ENCODE data around the gene CD36. TPM values are rescaled to one million over a fixed set of nuclear protein-coding genes. Genes with fewer than 3 reads are reported as not detected.
A peak's percentile ranks its signal among the peaks of the same experiment; 100 is the strongest.

Gene CD36
- total and polyA plus RNA-seq, 2 experiments from 2014 or later = 0.40 to 1.8 TPM

DNA sequence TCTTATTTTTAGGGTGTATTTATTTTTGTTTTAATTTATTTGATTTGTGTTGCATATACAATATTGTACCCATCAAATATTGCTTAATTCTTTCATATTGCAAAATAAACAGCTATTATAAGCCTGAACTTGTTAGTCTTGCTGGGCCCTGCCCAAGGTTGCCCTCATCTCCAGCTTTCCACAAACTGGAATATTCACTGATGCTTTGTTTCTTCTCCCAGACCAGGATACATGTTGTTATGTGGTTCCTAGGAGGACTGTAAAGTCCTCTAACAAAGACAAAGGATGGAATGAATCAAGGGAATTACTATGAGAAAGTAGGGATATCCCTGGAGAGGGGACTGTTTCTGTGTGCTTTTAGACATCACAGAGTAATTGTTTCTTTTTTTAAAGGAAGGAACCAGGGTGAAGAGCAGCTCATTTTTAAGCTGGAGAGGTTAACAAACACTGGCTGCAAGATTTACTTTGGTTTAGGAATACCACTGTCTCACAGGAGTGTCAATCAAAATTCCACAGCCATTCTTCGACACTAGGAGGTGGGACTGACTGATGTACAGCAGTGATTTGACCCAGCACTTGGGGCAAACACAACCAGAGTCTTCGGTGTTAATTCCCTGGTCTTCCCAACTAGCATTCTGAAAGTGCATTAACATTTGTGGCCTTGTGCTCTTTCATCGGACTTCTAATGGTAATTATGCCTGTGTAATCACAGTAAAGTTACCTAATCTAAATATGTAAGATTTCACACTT, 14.8 kb upstream of the CD36 start:
- no peaks in the 10 kb centered on the region; the same call in 1 of the 2 replicates for H3K9me2 ChIP-seq (ENCODE audit: insufficient read depth)
- H3K79me2 ChIP-seq (replicated peaks; ENCODE audit: insufficient read depth) = no peaks in the 10 kb centered on the region
- Mint-ChIP-seq H3K4me1 (peaks cover 8% of the 10 kb centered on the region), H3K9me3 (peaks cover 5% of the 10 kb centered on the region), H3K27me3 (ENCODE audit: insufficient read depth, low read depth, poor library complexity) (no peaks in the 10 kb centered on the region), H3K36me3 (ENCODE audit: low read depth) (peaks cover 4% of the 10 kb centered on the region; the same call in 1 of the 3 replicates), H3K4me3 (no peak overlapping the region), H3K27ac (0 out of 2 replicates have a peak overlapping the region, but pooled peaks have one; percentile 9)
- H3K27ac ChIP-seq (ENCODE audit: low read depth) = no peak overlapping the region
- H3K27me3 ChIP-seq (ENCODE audit: insufficient read depth) = no peaks in the 10 kb centered on the region
- peak overlapping the region; percentile 69; the same call in 1 of the 2 replicates for H2AFZ ChIP-seq
- no peaks in the 10 kb centered on the region for H3K36me3 ChIP-seq (ENCODE audit: insufficient read depth)
- peak; percentile 21 for DNase-seq (ENCODE audit: low spot score)
- H3K4me2 ChIP-seq = no peak overlapping the region
- TF ChIP-seq, protein P1, sequence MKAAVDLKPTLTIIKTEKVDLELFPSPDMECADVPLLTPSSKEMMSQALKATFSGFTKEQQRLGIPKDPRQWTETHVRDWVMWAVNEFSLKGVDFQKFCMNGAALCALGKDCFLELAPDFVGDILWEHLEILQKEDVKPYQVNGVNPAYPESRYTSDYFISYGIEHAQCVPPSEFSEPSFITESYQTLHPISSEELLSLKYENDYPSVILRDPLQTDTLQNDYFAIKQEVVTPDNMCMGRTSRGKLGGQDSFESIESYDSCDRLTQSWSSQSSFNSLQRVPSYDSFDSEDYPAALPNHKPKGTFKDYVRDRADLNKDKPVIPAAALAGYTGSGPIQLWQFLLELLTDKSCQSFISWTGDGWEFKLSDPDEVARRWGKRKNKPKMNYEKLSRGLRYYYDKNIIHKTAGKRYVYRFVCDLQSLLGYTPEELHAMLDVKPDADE (IDR thresholded peaks at IDR 0.05) = no peak
- peaks cover 5% of the 10 kb centered on the region for H3K4me1 ChIP-seq (ENCODE audit: insufficient read depth)
- H3F3A ChIP-seq (replicated peaks; ENCODE audit: low read depth) = no peaks in the 10 kb centered on the region
- peak; percentile 34; the same call in 1 of the 3 replicates for ATAC-seq
- no peaks in the 10 kb centered on the region for H4K20me1 ChIP-seq (replicated peaks; ENCODE audit: insufficient read depth)
- H3K4me3 ChIP-seq = no peak overlapping the region

DNA sequence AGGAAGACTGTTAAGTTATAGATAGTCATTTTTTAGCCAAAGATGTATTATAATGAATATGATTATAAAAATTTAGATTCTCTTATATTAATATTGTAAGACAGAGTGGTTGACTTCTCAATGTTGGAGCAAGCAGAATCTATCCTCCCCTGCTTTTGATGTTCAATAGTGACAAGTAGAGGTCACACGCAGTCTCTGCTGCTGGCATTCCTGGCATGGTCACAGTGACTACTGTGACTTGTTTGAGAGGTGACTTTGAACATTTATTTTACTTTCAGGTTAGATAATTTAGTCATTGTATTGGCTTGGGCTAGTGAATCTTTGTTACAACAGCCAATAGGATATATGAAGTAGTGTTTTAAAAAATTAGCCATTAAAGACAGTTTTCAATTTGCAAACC, 13.7 kb upstream of the CD36 start:
- no peaks in the 10 kb centered on the region for H3K27me3 ChIP-seq (ENCODE audit: insufficient read depth)
- H3K9me2 ChIP-seq (ENCODE audit: insufficient read depth) = no peaks in the 10 kb centered on the region
- Mint-ChIP-seq H3K4me3 (no peak overlapping the region), H3K9me3 (peaks cover 5% of the 10 kb centered on the region), H3K27ac (no peak overlapping the region), H3K36me3 (ENCODE audit: low read depth) (peaks cover 4% of the 10 kb centered on the region; the same call in 1 of the 3 replicates), H3K27me3 (ENCODE audit: insufficient read depth, low read depth, poor library complexity) (no peaks in the 10 kb centered on the region), H3K4me1 (peaks cover 10% of the 10 kb centered on the region)
- ATAC-seq (no peak), DNase-seq (ENCODE audit: low spot score) (no peak)
- H3K36me3 ChIP-seq (ENCODE audit: insufficient read depth) = no peaks in the 10 kb centered on the region
- H3K27ac ChIP-seq (ENCODE audit: low read depth) = no peak overlapping the region
- H4K20me1 ChIP-seq (replicated peaks; ENCODE audit: insufficient read depth) = no peaks in the 10 kb centered on the region
- no peaks in the 10 kb centered on the region for H3F3A ChIP-seq (replicated peaks; ENCODE audit: low read depth)
- H2AFZ ChIP-seq = no peak overlapping the region
- H3K4me3 ChIP-seq = no peak overlapping the region
- H3K4me1 ChIP-seq (ENCODE audit: insufficient read depth) = peaks cover 5% of the 10 kb centered on the region
- H3K79me2 ChIP-seq (replicated peaks; ENCODE audit: insufficient read depth) = no peaks in the 10 kb centered on the region
- no peak overlapping the region for H3K4me2 ChIP-seq
- TF ChIP-seq, protein P2, sequence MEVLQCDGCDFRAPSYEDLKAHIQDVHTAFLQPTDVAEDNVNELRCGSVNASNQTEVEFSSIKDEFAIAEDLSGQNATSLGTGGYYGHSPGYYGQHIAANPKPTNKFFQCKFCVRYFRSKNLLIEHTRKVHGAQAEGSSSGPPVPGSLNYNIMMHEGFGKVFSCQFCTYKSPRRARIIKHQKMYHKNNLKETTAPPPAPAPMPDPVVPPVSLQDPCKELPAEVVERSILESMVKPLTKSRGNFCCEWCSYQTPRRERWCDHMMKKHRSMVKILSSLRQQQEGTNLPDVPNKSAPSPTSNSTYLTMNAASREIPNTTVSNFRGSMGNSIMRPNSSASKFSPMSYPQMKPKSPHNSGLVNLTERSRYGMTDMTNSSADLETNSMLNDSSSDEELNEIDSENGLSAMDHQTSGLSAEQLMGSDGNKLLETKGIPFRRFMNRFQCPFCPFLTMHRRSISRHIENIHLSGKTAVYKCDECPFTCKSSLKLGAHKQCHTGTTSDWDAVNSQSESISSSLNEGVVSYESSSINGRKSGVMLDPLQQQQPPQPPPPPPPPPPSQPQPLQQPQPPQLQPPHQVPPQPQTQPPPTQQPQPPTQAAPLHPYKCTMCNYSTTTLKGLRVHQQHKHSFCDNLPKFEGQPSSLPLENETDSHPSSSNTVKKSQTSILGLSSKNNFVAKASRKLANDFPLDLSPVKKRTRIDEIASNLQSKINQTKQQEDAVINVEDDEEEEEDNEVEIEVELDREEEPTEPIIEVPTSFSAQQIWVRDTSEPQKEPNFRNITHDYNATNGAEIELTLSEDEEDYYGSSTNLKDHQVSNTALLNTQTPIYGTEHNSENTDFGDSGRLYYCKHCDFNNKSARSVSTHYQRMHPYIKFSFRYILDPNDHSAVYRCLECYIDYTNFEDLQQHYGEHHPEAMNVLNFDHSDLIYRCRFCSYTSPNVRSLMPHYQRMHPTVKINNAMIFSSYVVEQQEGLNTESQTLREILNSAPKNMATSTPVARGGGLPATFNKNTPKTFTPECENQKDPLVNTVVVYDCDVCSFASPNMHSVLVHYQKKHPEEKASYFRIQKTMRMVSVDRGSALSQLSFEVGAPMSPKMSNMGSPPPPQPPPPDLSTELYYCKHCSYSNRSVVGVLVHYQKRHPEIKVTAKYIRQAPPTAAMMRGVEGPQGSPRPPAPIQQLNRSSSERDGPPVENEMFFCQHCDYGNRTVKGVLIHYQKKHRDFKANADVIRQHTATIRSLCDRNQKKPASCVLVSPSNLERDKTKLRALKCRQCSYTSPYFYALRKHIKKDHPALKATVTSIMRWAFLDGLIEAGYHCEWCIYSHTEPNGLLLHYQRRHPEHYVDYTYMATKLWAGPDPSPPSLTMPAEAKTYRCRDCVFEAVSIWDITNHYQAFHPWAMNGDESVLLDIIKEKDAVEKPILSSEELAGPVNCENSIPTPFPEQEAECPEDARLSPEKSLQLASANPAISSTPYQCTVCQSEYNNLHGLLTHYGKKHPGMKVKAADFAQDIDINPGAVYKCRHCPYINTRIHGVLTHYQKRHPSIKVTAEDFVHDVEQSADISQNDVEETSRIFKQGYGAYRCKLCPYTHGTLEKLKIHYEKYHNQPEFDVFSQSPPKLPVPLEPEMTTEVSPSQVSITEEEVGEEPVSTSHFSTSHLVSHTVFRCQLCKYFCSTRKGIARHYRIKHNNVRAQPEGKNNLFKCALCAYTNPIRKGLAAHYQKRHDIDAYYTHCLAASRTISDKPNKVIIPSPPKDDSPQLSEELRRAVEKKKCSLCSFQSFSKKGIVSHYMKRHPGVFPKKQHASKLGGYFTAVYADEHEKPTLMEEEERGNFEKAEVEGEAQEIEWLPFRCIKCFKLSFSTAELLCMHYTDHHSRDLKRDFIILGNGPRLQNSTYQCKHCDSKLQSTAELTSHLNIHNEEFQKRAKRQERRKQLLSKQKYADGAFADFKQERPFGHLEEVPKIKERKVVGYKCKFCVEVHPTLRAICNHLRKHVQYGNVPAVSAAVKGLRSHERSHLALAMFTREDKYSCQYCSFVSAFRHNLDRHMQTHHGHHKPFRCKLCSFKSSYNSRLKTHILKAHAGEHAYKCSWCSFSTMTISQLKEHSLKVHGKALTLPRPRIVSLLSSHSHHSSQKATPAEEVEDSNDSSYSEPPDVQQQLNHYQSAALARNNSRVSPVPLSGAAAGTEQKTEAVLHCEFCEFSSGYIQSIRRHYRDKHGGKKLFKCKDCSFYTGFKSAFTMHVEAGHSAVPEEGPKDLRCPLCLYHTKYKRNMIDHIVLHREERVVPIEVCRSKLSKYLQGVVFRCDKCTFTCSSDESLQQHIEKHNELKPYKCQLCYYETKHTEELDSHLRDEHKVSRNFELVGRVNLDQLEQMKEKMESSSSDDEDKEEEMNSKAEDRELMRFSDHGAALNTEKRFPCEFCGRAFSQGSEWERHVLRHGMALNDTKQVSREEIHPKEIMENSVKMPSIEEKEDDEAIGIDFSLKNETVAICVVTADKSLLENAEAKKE (CRISPR knock-in tag; IDR thresholded peaks at IDR 0.05) = no peak
- TF ChIP-seq JUNB (IDR thresholded peaks at IDR 0.05; ENCODE audit: unreplicated experiment) (no peak), POLR2AphosphoS5 (IDR thresholded peaks at IDR 0.05; ENCODE audit: low read depth) (no peak), CREB1 (CRISPR knock-in tag; IDR thresholded peaks at IDR 0.05; ENCODE audit: low read depth) (no peak), ZNF331 (CRISPR knock-in tag; IDR thresholded peaks at IDR 0.05; ENCODE audit: low read depth) (no peak)
- TF ChIP-seq, protein P3, sequence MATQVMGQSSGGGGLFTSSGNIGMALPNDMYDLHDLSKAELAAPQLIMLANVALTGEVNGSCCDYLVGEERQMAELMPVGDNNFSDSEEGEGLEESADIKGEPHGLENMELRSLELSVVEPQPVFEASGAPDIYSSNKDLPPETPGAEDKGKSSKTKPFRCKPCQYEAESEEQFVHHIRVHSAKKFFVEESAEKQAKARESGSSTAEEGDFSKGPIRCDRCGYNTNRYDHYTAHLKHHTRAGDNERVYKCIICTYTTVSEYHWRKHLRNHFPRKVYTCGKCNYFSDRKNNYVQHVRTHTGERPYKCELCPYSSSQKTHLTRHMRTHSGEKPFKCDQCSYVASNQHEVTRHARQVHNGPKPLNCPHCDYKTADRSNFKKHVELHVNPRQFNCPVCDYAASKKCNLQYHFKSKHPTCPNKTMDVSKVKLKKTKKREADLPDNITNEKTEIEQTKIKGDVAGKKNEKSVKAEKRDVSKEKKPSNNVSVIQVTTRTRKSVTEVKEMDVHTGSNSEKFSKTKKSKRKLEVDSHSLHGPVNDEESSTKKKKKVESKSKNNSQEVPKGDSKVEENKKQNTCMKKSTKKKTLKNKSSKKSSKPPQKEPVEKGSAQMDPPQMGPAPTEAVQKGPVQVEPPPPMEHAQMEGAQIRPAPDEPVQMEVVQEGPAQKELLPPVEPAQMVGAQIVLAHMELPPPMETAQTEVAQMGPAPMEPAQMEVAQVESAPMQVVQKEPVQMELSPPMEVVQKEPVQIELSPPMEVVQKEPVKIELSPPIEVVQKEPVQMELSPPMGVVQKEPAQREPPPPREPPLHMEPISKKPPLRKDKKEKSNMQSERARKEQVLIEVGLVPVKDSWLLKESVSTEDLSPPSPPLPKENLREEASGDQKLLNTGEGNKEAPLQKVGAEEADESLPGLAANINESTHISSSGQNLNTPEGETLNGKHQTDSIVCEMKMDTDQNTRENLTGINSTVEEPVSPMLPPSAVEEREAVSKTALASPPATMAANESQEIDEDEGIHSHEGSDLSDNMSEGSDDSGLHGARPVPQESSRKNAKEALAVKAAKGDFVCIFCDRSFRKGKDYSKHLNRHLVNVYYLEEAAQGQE (IDR thresholded peaks at IDR 0.05; ENCODE audit: unreplicated experiment) = no peak
- TF ChIP-seq, protein P1 (IDR thresholded peaks at IDR 0.05) = no peak
